ENCODE measurements around the gene DEGS2. TPM values are rescaled to one million over a fixed set of nuclear protein-coding genes. Genes with fewer than 3 reads are reported as not detected.

Gene DEGS2
- total RNA-seq, 2 experiments from 2014 or later: 0.05 to 0.39 TPM

DNA sequence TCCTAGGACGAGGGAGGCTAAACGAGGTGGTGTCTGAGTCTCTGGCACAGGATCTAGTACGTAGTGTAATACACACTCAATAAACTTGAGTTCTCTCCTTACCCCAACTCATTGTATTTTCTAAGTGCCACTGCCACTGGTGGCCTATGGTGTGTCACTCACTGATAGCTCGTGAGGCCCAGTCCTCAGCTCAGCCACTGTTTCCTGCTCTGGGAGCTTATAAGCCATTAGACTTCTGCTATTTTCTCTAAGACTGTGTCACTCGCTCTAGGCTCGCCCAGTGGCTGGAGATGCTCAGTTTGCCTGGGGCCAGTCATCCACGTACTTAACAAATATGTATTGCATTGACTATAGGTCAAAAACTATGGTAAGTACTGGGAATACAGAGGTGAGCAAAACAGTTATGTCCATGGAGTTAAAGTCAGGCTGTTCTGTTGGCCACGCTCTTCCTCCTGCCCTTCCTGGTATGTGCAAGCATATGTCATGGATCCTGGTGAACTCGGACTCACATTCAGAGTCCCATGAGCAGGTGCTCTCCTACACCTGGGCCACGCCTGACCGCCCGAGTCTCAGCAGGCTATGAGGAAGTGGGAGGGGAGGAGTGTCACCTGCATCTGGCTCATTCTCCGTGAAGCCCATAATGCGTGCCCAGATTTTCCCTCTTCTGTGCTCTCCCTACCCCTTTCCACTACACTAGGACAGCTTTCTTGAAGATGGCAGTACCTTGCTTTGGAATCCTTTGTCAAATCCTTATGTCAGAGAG is 41.6 kb downstream of the DEGS2 start:
- ChIA-PET POLR2A (interaction anchor here (1.0 kb wide), 1 partner anchor 49 kb away, joined by 3 read pairs; no protein-coding TSS in a partner anchor), CTCF (interaction anchor here (1.6 to 1.7 kb wide), 2 partner anchors 10 kb away, joined by 7 to 11 read pairs; no protein-coding TSS in a partner anchor)
- peaks cover 72% of the 10 kb centered on the region for H3K36me3 Mint-ChIP-seq (ENCODE audit: low read depth)
- no peaks in the 10 kb centered on the region for H3K9me3 Mint-ChIP-seq (ENCODE audit: insufficient read depth)
- DNase-seq (no peak), ATAC-seq (no peak)
- peak overlapping the region; percentile 62 for H3K27ac Mint-ChIP-seq
- H3K27me3 Mint-ChIP-seq (ENCODE audit: low read depth): no peaks in the 10 kb centered on the region
- peaks cover 25% of the 10 kb centered on the region for H3K4me1 Mint-ChIP-seq (ENCODE audit: low read depth)
- no peak overlapping the region for H3K4me3 Mint-ChIP-seq

DNA sequence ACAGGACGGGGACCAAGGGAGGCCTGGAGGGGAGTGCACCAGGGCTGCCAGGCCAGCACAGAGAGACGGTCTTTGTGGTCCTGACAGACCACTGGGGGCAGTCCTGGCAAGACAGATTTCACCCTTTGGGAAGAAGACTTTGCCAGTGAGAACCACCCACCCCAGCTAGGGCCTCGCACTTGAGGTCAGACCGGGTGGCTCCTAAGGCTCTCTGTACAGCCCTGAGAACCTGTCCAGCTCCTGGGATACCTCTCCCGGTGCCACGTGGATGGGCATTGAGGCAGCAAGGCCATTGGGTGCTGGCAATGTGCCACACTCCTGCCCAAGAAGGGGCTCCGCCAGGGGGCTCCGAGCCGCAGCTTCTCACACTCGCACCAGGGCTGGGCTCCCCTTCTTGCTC is 42.4 kb downstream of the DEGS2 start:
- CTCF ChIA-PET: interaction anchor here (1.6 kb wide), 1 partner anchor 9 kb away, joined by 7 read pairs; no protein-coding TSS in a partner anchor
- H3K9me3 Mint-ChIP-seq (ENCODE audit: insufficient read depth): no peaks in the 10 kb centered on the region
- H3K4me1 Mint-ChIP-seq (ENCODE audit: low read depth): peaks cover 31% of the 10 kb centered on the region
- H3K36me3 Mint-ChIP-seq (ENCODE audit: low read depth): peaks cover 76% of the 10 kb centered on the region
- POLR2A ChIA-PET: no interaction called here
- ATAC-seq (no peak), DNase-seq (no peak)
- H3K4me3 Mint-ChIP-seq: no peak overlapping the region
- H3K27me3 Mint-ChIP-seq (ENCODE audit: low read depth): no peaks in the 10 kb centered on the region
- no peak overlapping the region for H3K27ac Mint-ChIP-seq

- CTCF ChIA-PET: interaction anchor here (1.3 to 1.6 kb wide), 3 partner anchors 8 to 77 kb away, joined by 5 to 7 read pairs (median 5); no protein-coding TSS in a partner anchor
- peaks cover 33% of the 10 kb centered on the region for H3K4me1 Mint-ChIP-seq (ENCODE audit: low read depth)
- no peak overlapping the region for H3K27ac Mint-ChIP-seq
- peaks cover 80% of the 10 kb centered on the region for H3K36me3 Mint-ChIP-seq (ENCODE audit: low read depth)
- POLR2A ChIA-PET: no interaction called here
- no peaks in the 10 kb centered on the region for H3K27me3 Mint-ChIP-seq (ENCODE audit: low read depth)
- H3K9me3 Mint-ChIP-seq (ENCODE audit: insufficient read depth): no peaks in the 10 kb centered on the region
- DNase-seq: no peak
- no peak for ATAC-seq
- H3K4me3 Mint-ChIP-seq: no peak overlapping the region
Observed at GRCh38 chr14:100116134-100116533, 43.3 kb downstream of the DEGS2 start.

GRCh38 chr14:100115726-100116125 is 43.7 kb downstream of the DEGS2 start:
- ATAC-seq: no peak
- DNase-seq: no peak
- Mint-ChIP-seq H3K27ac (no peak overlapping the region), H3K4me3 (no peak overlapping the region), H3K36me3 (ENCODE audit: low read depth) (peaks cover 80% of the 10 kb centered on the region), H3K4me1 (ENCODE audit: low read depth) (peaks cover 34% of the 10 kb centered on the region), H3K27me3 (ENCODE audit: low read depth) (no peaks in the 10 kb centered on the region), H3K9me3 (ENCODE audit: insufficient read depth) (no peaks in the 10 kb centered on the region)
- CTCF ChIA-PET: interaction anchor here (1.3 to 1.6 kb wide), 3 partner anchors 8 to 77 kb away, joined by 5 to 7 read pairs (median 5); no protein-coding TSS in a partner anchor
- POLR2A ChIA-PET: no interaction called here

DNA sequence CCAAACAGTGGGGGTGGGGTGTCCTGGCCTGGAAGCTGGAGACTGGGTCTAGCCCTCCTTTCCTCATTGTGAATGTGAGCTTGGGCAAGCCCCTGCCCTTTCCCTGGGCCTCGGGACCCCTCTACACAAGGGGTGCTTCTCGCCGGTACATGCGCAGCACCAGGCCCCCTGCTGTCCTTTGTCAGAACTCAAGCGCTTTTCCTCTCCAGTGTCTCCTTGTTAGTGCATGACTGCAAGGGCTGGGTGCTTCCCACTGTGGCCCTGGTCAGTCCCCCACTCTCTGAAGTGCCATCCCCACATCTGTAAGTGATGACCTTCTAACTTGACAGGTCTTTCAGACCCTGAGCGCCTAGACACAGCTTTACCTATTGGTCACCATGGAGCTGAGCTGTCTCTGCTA is 44.2 kb downstream of the DEGS2 start:
- no peaks in the 10 kb centered on the region for H3K27me3 Mint-ChIP-seq (ENCODE audit: low read depth)
- no peaks in the 10 kb centered on the region for H3K9me3 Mint-ChIP-seq (ENCODE audit: insufficient read depth)
- DNase-seq (no peak), ATAC-seq (no peak)
- H3K4me1 Mint-ChIP-seq (ENCODE audit: low read depth): peaks cover 35% of the 10 kb centered on the region
- no peak overlapping the region for H3K4me3 Mint-ChIP-seq
- CTCF ChIA-PET: interaction anchor here (0.9 to 1.5 kb wide), 3 partner anchors 59 to 132 kb away, joined by 3 to 5 read pairs (median 5); no protein-coding TSS in a partner anchor
- peaks cover 81% of the 10 kb centered on the region for H3K36me3 Mint-ChIP-seq (ENCODE audit: low read depth)
- no peak overlapping the region for H3K27ac Mint-ChIP-seq
- POLR2A ChIA-PET: no interaction called here

DNA sequence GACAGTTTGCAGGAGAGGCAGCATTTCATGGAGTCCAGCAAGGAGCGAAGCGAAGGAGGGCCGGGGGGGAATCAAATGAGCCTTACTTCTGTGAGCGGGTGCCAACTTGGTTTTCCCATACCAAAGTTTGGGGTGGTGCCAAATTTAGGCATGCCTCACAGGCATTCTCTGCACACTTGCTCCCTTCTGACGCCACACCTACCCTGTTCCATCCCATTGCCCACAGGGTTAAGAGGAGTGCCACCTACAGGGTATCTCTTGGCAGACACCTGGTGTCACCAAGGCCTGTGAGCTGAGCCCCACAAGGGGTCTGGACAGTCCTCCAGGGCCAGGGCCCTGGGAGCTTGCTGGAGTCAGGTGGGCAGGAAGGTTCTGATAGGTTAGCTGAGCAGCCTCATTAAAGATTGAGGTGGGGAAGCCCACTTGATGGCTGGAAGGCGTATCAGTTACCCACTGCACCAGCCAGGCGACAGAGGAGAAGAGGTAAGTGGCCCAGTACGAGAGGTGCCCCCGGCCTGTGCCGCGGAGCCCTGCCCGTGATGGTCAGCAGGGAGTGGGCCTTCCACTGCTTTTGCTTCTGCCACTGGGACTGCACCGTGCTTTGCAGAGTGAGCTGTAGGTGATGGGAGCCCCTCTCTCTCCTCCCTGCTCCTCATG is 45.2 kb downstream of the DEGS2 start:
- H3K4me3 Mint-ChIP-seq: no peak overlapping the region
- H3K27me3 Mint-ChIP-seq (ENCODE audit: low read depth): no peaks in the 10 kb centered on the region
- ATAC-seq (no peak), DNase-seq (no peak)
- peak overlapping the region; percentile 70 for H3K27ac Mint-ChIP-seq
- POLR2A ChIA-PET: no interaction called here
- peaks cover 79% of the 10 kb centered on the region for H3K36me3 Mint-ChIP-seq (ENCODE audit: low read depth)
- H3K4me1 Mint-ChIP-seq (ENCODE audit: low read depth): peaks cover 39% of the 10 kb centered on the region
- CTCF ChIA-PET: interaction anchor here (0.9 to 2.3 kb wide), 2 partner anchors 79 to 131 kb away, joined by 3 to 6 read pairs; no protein-coding TSS in a partner anchor
- H3K9me3 Mint-ChIP-seq (ENCODE audit: insufficient read depth): no peaks in the 10 kb centered on the region

DNA sequence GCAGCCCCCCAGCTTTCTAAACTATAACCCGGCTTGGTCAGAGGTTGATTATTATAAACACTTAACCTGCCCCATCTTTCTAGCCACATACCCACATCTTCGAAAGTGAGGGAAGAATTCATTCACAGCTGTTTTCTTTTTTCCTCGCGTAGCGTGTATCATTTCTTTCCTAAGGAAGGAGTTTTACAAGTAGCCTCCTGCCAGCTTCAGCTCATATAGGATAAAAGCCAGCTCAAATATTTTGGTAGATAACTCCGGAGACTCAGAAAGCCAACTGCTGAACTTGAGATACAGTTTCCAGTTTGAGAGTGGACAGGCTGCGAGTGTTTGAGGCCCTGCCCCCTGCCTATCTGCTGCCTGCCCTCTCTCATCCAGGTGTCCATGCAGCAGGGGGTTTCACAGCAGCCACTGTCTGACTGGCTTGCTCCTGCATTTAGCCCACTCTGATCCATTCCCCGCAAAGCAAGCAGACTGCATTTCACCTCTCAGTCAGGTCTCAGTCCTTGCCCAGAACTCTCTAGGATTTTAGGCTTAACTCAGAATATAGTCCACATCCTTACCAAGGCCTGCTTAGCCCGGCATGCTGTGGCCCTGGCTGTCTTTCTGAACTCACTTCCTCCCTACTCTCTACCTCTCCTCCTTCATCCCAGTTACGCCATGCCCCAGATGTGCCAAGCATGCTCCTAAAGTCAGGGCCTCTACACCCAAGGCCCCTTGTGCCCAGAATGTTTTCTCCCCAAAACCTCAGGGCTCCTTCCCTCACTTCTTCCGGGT is 47.3 kb downstream of the DEGS2 start:
- Mint-ChIP-seq H3K4me3 (no peak overlapping the region), H3K27ac (peak overlapping the region; percentile 70), H3K36me3 (ENCODE audit: low read depth) (peaks cover 81% of the 10 kb centered on the region), H3K4me1 (ENCODE audit: low read depth) (peaks cover 53% of the 10 kb centered on the region), H3K9me3 (ENCODE audit: insufficient read depth) (no peaks in the 10 kb centered on the region), H3K27me3 (ENCODE audit: low read depth) (no peaks in the 10 kb centered on the region)
- CTCF ChIA-PET: interaction anchor here (1.1 to 13.2 kb wide), 4 partner anchors 28 to 81 kb away, joined by 3 to 321 read pairs (median 6); partner anchors contain the start of gene EVL
- DNase-seq: no peak
- POLR2A ChIA-PET: interaction anchor here (0.8 to 1.6 kb wide), 2 partner anchors 10 to 44 kb away, joined by 3 to 5 read pairs; no protein-coding TSS in a partner anchor
- ATAC-seq: no peak

GRCh38 chr14:100110816-100111215 is 48.6 kb downstream of the DEGS2 start:
- ChIA-PET CTCF (interaction anchor here (0.7 to 13.2 kb wide), 5 partner anchors 27 to 128 kb away, joined by 3 to 321 read pairs (median 5); partner anchors contain the start of gene EVL), POLR2A (interaction anchor here (0.5 to 0.7 kb wide), 2 partner anchors 94 to 230 kb away, joined by 3 to 4 read pairs; no protein-coding TSS in a partner anchor)
- DNase-seq: no peak
- H3K36me3 Mint-ChIP-seq (ENCODE audit: low read depth): peaks cover 86% of the 10 kb centered on the region
- peaks cover 66% of the 10 kb centered on the region for H3K4me1 Mint-ChIP-seq (ENCODE audit: low read depth)
- H3K27ac Mint-ChIP-seq: no peak overlapping the region
- no peak overlapping the region for H3K4me3 Mint-ChIP-seq
- no peak for ATAC-seq
- H3K27me3 Mint-ChIP-seq (ENCODE audit: low read depth): no peaks in the 10 kb centered on the region
- H3K9me3 Mint-ChIP-seq (ENCODE audit: insufficient read depth): no peaks in the 10 kb centered on the region

GRCh38 chr14:100109594-100109955 is 49.9 kb downstream of the DEGS2 start:
- DNase-seq (no peak), ATAC-seq (no peak)
- CTCF ChIA-PET: interaction anchor here (3.2 to 13.2 kb wide), 5 partner anchors 27 to 126 kb away, joined by 24 to 321 read pairs (median 53); partner anchors contain the start of gene EVL
- Mint-ChIP-seq H3K4me1 (ENCODE audit: low read depth) (peaks cover 74% of the 10 kb centered on the region), H3K27ac (peak overlapping the region; percentile 86), H3K9me3 (ENCODE audit: insufficient read depth) (no peaks in the 10 kb centered on the region), H3K36me3 (ENCODE audit: low read depth) (peaks cover 85% of the 10 kb centered on the region), H3K27me3 (ENCODE audit: low read depth) (no peaks in the 10 kb centered on the region), H3K4me3 (no peak overlapping the region)
- POLR2A ChIA-PET: interaction anchor here (1.1 kb wide), 1 partner anchor 45 kb away, joined by 3 read pairs; the partner anchor contains the start of gene EVL

DNA sequence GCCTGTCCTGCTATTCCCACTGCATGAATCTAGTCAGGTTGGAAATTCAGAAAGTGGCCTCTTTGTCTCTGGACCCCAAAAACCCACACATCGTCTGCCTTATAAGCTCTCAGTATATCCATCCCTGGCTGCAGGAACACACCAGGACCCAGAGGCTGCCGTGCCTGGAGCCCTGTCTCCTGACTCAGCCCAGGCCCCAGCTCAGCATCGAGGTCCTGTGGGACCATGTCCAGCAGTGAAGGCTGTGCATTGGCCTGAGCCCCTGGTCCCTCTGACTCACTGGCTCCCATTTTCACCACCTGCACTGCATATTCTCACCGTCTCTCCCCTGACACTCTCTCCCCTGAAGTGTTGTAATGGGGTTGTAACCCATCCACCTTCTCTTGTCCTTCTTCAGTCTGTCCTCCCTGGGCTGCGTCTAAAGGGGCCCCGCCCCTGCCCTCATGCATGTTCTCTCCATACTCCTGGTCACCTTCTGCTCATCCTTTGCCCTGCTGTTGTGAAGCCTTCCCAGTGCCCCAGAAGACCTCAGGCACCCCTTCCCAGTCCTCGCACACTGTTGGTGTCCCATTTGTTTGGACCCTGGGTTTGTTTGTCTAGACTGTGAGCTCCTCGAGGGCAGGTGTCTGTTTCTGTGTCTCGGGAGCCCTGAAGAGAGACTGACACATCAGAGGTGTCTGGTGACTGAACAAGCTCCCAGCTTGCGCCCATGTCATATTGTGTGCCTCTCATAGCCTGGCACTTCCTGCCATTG is 50.4 kb downstream of the DEGS2 start:
- peaks cover 79% of the 10 kb centered on the region for H3K4me1 Mint-ChIP-seq (ENCODE audit: low read depth)
- POLR2A ChIA-PET: interaction anchor here (1.1 to 1.9 kb wide), 4 partner anchors 31 to 44 kb away, joined by 3 to 11 read pairs (median 4); partner anchors contain the start of gene EVL
- H3K36me3 Mint-ChIP-seq (ENCODE audit: low read depth): peaks cover 89% of the 10 kb centered on the region

More for the DNA sequence above, 50.4 kb downstream of the DEGS2 start:
- DNase-seq (no peak), ATAC-seq (no peak)
- H3K27ac Mint-ChIP-seq: peak overlapping the region; percentile 86
- H3K4me3 Mint-ChIP-seq: no peak overlapping the region
- CTCF ChIA-PET: interaction anchor here (0.7 to 13.2 kb wide), 18 partner anchors 8 to 127 kb away, joined by 3 to 321 read pairs (median 11); partner anchors contain the start of gene EVL
- no peaks in the 10 kb centered on the region for H3K9me3 Mint-ChIP-seq (ENCODE audit: insufficient read depth)
- no peaks in the 10 kb centered on the region for H3K27me3 Mint-ChIP-seq (ENCODE audit: low read depth)
